ENCODE data around the gene PRKACA.
"Not testable (repeated sequence)": the region's sequence is repeated elsewhere in the genome, so short reads cannot be mapped to it uniquely, and the experiment has no call there.

Gene PRKACA

GRCh38 chr19:14147797-14148605 is 30.4 kb upstream of the PRKACA start:
- Histone ChIP-seq H3K9me3 (ENCODE audit: control insufficient read depth in 1 of 2, low read length in 2 of 2) (no peaks in the 10 kb centered on the region), H3K4me1 (ENCODE audit: control insufficient read depth in 1 of 2, insufficient read depth in 2 of 2, low read length in 2 of 2) (peaks cover 19 to 23% of the 10 kb centered on the region in 2 donors), H3K27me3 (ENCODE audit: control insufficient read depth in 1 of 2, insufficient read depth in 2 of 2, low read length in 2 of 2) (no peaks in the 10 kb centered on the region), H3K9ac (ENCODE audit: low read depth in 1 of 2, low read length in 2 of 2) (peak overlapping the region; percentile 25 to 51), H3K27ac (ENCODE audit: low read depth, low read length) (peak overlapping the region; percentile 4), H3K36me3 (ENCODE audit: control insufficient read depth in 1 of 2, insufficient read depth in 2 of 2, low read length in 2 of 2) (peaks cover 0 to 14% of the 10 kb centered on the region in 2 donors), H3K4me3 (ENCODE audit: low read depth in 1 of 2, low read length in 2 of 2) (peak overlapping the region in 1 of 2 donors; percentile 17)

- Histone ChIP-seq H3K36me3 (ENCODE audit: control insufficient read depth in 1 of 2, insufficient read depth in 2 of 2, low read length in 2 of 2) (peaks cover 0 to 3% of the 10 kb centered on the region in 2 donors), H3K4me3 (ENCODE audit: low read depth in 1 of 2, low read length in 2 of 2) (no peak overlapping the region), H3K27me3 (ENCODE audit: control insufficient read depth in 1 of 2, insufficient read depth in 2 of 2, low read length in 2 of 2) (no peaks in the 10 kb centered on the region), H3K27ac (ENCODE audit: low read depth, low read length) (no peak overlapping the region), H3K9ac (ENCODE audit: low read depth in 1 of 2, low read length in 2 of 2) (no peak overlapping the region), H3K4me1 (ENCODE audit: control insufficient read depth in 1 of 2, insufficient read depth in 2 of 2, low read length in 2 of 2) (peaks cover 19 to 23% of the 10 kb centered on the region in 2 donors), H3K9me3 (ENCODE audit: control insufficient read depth in 1 of 2, low read length in 2 of 2) (no peaks in the 10 kb centered on the region)
Measured at GRCh38 chr19:14146789-14147216, 29.2 kb upstream of the PRKACA start.

DNA sequence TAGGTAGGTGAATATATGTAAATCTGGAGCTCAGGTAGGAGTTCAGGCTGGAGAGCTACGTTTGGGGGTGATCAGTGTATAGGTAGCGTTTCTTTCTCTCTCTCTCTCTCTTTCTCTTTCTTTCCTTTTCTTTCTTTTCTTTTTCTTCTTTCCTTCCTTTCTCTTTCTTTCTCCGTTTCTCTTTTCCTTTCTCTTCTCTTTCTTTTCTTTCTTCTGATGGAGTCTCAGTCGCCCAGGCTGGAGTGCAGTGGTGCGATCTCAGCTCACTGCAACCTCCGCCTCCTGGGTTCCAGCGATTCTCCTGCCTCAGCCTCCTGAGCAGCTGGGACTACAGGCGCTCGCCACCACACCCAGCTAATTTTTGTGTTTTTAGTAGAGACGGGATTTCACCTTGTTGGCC is 28.6 kb upstream of the PRKACA start:
- H3K36me3 ChIP-seq (ENCODE audit: control insufficient read depth in 1 of 2, insufficient read depth in 2 of 2, low read length in 2 of 2); H3K9me3 ChIP-seq (ENCODE audit: control insufficient read depth in 1 of 2, low read length in 2 of 2); H3K27me3 ChIP-seq (ENCODE audit: control insufficient read depth in 1 of 2, insufficient read depth in 2 of 2, low read length in 2 of 2); H3K9ac ChIP-seq (ENCODE audit: low read depth in 1 of 2, low read length in 2 of 2); H3K27ac ChIP-seq (ENCODE audit: low read depth, low read length); H3K4me3 ChIP-seq (ENCODE audit: low read depth in 1 of 2, low read length in 2 of 2): not testable (repeated sequence)
- peaks cover 19 to 23% of the 10 kb centered on the region in 2 donors for H3K4me1 ChIP-seq (ENCODE audit: control insufficient read depth in 1 of 2, insufficient read depth in 2 of 2, low read length in 2 of 2)

GRCh38 chr19:14145381-14145780 is 27.8 kb upstream of the PRKACA start:
- Histone ChIP-seq H3K9ac (ENCODE audit: low read depth in 1 of 2, low read length in 2 of 2) (no peak overlapping the region), H3K27ac (ENCODE audit: low read depth, low read length) (no peak overlapping the region), H3K27me3 (ENCODE audit: control insufficient read depth in 1 of 2, insufficient read depth in 2 of 2, low read length in 2 of 2) (no peaks in the 10 kb centered on the region), H3K4me3 (ENCODE audit: low read depth in 1 of 2, low read length in 2 of 2) (no peak overlapping the region), H3K36me3 (ENCODE audit: control insufficient read depth in 1 of 2, insufficient read depth in 2 of 2, low read length in 2 of 2) (no peaks in the 10 kb centered on the region), H3K9me3 (ENCODE audit: control insufficient read depth in 1 of 2, low read length in 2 of 2) (no peaks in the 10 kb centered on the region), H3K4me1 (ENCODE audit: control insufficient read depth in 1 of 2, insufficient read depth in 2 of 2, low read length in 2 of 2) (peaks cover 19 to 23% of the 10 kb centered on the region in 2 donors)

- Histone ChIP-seq H3K27ac (ENCODE audit: low read depth, low read length) (no peak overlapping the region), H3K4me1 (ENCODE audit: control insufficient read depth in 1 of 2, insufficient read depth in 2 of 2, low read length in 2 of 2) (no peaks in the 10 kb centered on the region), H3K9me3 (ENCODE audit: control insufficient read depth in 1 of 2, low read length in 2 of 2) (no peaks in the 10 kb centered on the region), H3K4me3 (ENCODE audit: low read depth in 1 of 2, low read length in 2 of 2) (no peak overlapping the region), H3K27me3 (ENCODE audit: control insufficient read depth in 1 of 2, insufficient read depth in 2 of 2, low read length in 2 of 2) (no peaks in the 10 kb centered on the region), H3K9ac (ENCODE audit: low read depth in 1 of 2, low read length in 2 of 2) (no peak overlapping the region), H3K36me3 (ENCODE audit: control insufficient read depth in 1 of 2, insufficient read depth in 2 of 2, low read length in 2 of 2) (no peaks in the 10 kb centered on the region)
Measured at GRCh38 chr19:14142262-14143190, 25.0 kb upstream of the PRKACA start.

DNA sequence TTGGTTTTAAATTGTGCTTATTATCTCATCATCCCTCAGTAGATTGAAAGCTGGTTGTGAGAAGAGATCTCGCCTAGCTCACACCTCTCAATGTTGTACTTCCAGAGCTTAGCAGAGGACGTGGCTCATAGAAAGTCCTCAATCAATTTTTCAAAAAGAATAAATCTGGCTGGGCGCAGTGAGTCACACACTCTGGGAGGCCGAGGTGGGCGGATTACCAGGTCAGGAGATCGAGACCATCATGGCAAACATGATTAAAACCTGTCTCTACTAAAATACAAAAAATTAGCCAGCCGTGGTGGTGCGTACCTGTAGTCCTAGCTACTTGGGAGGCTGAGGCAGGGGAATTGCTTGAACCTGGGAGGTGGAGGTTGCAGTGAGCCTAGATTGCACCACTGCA is 23.5 kb upstream of the PRKACA start:
- Histone ChIP-seq H3K4me1 (ENCODE audit: control insufficient read depth in 1 of 2, insufficient read depth in 2 of 2, low read length in 2 of 2) (peaks cover 0 to under 1% of the 10 kb centered on the region in 2 donors), H3K9me3 (ENCODE audit: control insufficient read depth in 1 of 2, low read length in 2 of 2) (no peaks in the 10 kb centered on the region), H3K4me3 (ENCODE audit: low read depth in 1 of 2, low read length in 2 of 2) (no peak overlapping the region), H3K9ac (ENCODE audit: low read depth in 1 of 2, low read length in 2 of 2) (no peak overlapping the region), H3K36me3 (ENCODE audit: control insufficient read depth in 1 of 2, insufficient read depth in 2 of 2, low read length in 2 of 2) (no peaks in the 10 kb centered on the region), H3K27me3 (ENCODE audit: control insufficient read depth in 1 of 2, insufficient read depth in 2 of 2, low read length in 2 of 2) (no peaks in the 10 kb centered on the region), H3K27ac (ENCODE audit: low read depth, low read length) (no peak overlapping the region)

DNA sequence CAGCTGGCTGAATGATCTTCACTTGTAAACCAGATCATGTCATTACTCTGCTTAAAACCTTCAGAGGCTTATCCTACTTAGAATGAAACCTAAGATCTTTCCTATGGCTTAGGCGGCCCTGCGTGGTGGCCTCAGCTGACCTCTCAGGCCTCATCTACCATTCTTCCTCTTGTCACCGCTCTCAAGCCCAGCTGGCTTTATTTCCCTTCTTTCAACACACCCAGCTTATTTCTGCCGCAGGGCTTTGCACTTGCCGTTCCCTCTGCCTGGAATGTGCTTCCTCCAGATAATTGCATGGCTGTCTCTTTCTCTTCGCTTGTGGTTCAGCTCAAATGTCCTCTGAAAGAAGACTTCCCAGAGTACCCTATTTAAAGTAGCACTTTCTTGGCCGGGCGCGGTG is 22.4 kb upstream of the PRKACA start:
- no peaks in the 10 kb centered on the region for H3K9me3 ChIP-seq (ENCODE audit: control insufficient read depth in 1 of 2, low read length in 2 of 2)
- H3K27ac ChIP-seq (ENCODE audit: low read depth, low read length): no peak overlapping the region

DNA sequence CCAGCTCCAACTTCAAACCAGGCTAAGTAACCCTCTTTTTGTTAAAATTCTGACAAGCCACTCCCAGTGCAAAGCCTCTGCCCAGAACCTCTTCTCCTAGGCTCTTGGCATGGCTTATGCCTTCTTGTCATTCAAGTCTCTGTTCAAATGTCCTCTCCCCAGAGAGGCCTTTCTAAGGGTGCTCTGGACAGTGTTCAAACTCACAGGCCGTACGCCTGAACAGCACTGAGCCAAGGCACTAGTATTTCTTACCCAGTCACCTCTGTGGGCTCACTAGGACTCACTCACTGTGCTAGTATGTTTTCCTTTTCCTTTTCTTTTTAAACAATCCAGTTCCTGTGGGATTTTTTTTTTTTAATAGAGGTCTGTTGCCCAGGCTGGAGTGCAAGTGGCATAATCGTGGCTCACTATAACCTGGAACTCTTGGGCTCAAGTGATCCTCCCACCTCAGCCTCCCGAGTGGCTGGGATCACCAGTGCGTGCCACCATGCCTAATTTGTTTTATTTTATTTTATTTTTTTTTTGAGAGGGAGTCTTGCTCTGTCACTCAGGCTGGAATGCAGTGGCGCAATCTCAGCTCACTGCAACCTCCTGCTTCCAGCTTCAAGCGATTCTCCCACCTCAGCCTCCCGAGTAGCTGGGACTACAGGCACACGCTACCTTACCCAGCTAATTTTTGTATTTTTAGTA is 21.2 kb upstream of the PRKACA start:
- Histone ChIP-seq H3K36me3 (ENCODE audit: control insufficient read depth in 1 of 2, insufficient read depth in 2 of 2, low read length in 2 of 2) (no peaks in the 10 kb centered on the region), H3K27me3 (ENCODE audit: control insufficient read depth in 1 of 2, insufficient read depth in 2 of 2, low read length in 2 of 2) (no peaks in the 10 kb centered on the region), H3K27ac (ENCODE audit: low read depth, low read length) (no peak overlapping the region), H3K4me3 (ENCODE audit: low read depth in 1 of 2, low read length in 2 of 2) (no peak overlapping the region), H3K9me3 (ENCODE audit: control insufficient read depth in 1 of 2, low read length in 2 of 2) (no peaks in the 10 kb centered on the region), H3K9ac (ENCODE audit: low read depth in 1 of 2, low read length in 2 of 2) (no peak overlapping the region), H3K4me1 (ENCODE audit: control insufficient read depth in 1 of 2, insufficient read depth in 2 of 2, low read length in 2 of 2) (peaks cover 8 to 10% of the 10 kb centered on the region in 2 donors)

More for the DNA sequence above, 22.4 kb upstream of the PRKACA start:
- H3K4me1 ChIP-seq (ENCODE audit: control insufficient read depth in 1 of 2, insufficient read depth in 2 of 2, low read length in 2 of 2): peaks cover 8 to 10% of the 10 kb centered on the region in 2 donors
- H3K36me3 ChIP-seq (ENCODE audit: control insufficient read depth in 1 of 2, insufficient read depth in 2 of 2, low read length in 2 of 2): no peaks in the 10 kb centered on the region
- H3K27me3 ChIP-seq (ENCODE audit: control insufficient read depth in 1 of 2, insufficient read depth in 2 of 2, low read length in 2 of 2): no peaks in the 10 kb centered on the region
- H3K4me3 ChIP-seq (ENCODE audit: low read depth in 1 of 2, low read length in 2 of 2): no peak overlapping the region
- H3K9ac ChIP-seq (ENCODE audit: low read depth in 1 of 2, low read length in 2 of 2): no peak overlapping the region

- no peaks in the 10 kb centered on the region for H3K27me3 ChIP-seq (ENCODE audit: control insufficient read depth in 1 of 2, insufficient read depth in 2 of 2, low read length in 2 of 2)
- H3K9ac ChIP-seq (ENCODE audit: low read depth in 1 of 2, low read length in 2 of 2): peak within 1 kb of the TSS; percentile 76 to 80
- H3K27ac ChIP-seq (ENCODE audit: low read depth, low read length): peak within 1 kb of the TSS; percentile 95
- no peaks in the 10 kb centered on the region for H3K36me3 ChIP-seq (ENCODE audit: control insufficient read depth in 1 of 2, insufficient read depth in 2 of 2, low read length in 2 of 2)
- H3K4me3 ChIP-seq (ENCODE audit: low read depth in 1 of 2, low read length in 2 of 2): peak within 1 kb of the TSS; percentile 82 to 83
- peaks cover 8 to 10% of the 10 kb centered on the region in 2 donors for H3K4me1 ChIP-seq (ENCODE audit: control insufficient read depth in 1 of 2, insufficient read depth in 2 of 2, low read length in 2 of 2)
- H3K9me3 ChIP-seq (ENCODE audit: control insufficient read depth in 1 of 2, low read length in 2 of 2): no peaks in the 10 kb centered on the region
Measured at GRCh38 chr19:14136509-14137281, 19.1 kb upstream of the PRKACA start, which contains the start of gene ASF1B. TSS of gene ASF1B (minus strand) at chr19:14136589. CDS start at chr19:14136456, 133 bp downstream.
